Right lobe of liver (tissue), 6 donors: ENCODE measurements around the gene C11orf21. TPM values are rescaled to one million over a fixed set of nuclear protein-coding genes. Genes with fewer than 3 reads are reported as not detected.

ENCODE experiments used
- ATAC-seq, 4 donors: fragments of 200-7000 bp; cut with Tn5 transposase; one replicate each; pipeline ENCODE4 v1.9.1; 2020; ENCODE audit warnings: mild to moderate bottlenecking in 4 of 4, moderate library complexity in 4 of 4
- DNase-seq, 3 donors: peaks; one replicate each; pipeline ENCODE4 v3.0.0-alpha.2; 2020
- H3K27ac ChIP-seq, 3 donors: fragments of 200-600 bp; one replicate each; pipeline ENCODE4 v1.8.0; 2022
- H3K27me3 ChIP-seq, 2 donors: fragments of 200-600 bp; one replicate each; pipeline ENCODE4 v1.8.0; 2022
- H3K36me3 ChIP-seq, 4 donors: fragments of 200-600 bp; sonication (generic) in 1 of 4; one replicate each; pipeline versions ENCODE4 v1.5.1 to v1.8.0; 2017 to 2022; ENCODE audit warnings: control low read depth in 1 of 4
- H3K4me1 ChIP-seq, 4 donors: fragments of 200-600 bp; sonication (generic) in 1 of 4; one replicate each; pipeline versions ENCODE4 v1.5.1 to v1.8.0; 2017 to 2022; ENCODE audit warnings: control low read depth in 1 of 4
- H3K4me3 ChIP-seq, 3 donors: fragments of 200-600 bp; one replicate each; pipeline ENCODE4 v1.8.0; 2022
- H3K9me3 ChIP-seq, 4 donors: fragments of 200-600 bp; sonication (generic) in 1 of 4; one replicate each; pipeline versions ENCODE4 v1.5.1 to v1.8.0; 2017 to 2022; ENCODE audit warnings: control low read depth in 1 of 4
- CTCF ChIP-seq, 4 donors: fragments of 200-600 bp in 3 of 4; fragments of 450-650 bp in 1 of 4; IDR thresholded peaks; one replicate each; pipeline versions ENCODE4 v1.5.1 to v1.8.0; 2016 to 2022; ENCODE audit warnings: antibody characterized with exemption in 4 of 4, mild to moderate bottlenecking in 2 of 4
- POLR2A ChIP-seq: fragments of 450-650 bp; IDR thresholded peaks from one replicate; pipeline ENCODE4 v1.6.1; 2017; ENCODE audit warnings: antibody characterized with exemption, mild to moderate bottlenecking
- WGBS: methylation state at CpG from one replicate; pipeline ENCODE4 v1.1.6; 2018; ENCODE audit warnings: low coverage, low lambda C conversion rate; ENCODE audit not compliant: insufficient coverage; ENCODE audit errors: missing lambda C conversion rate; 5-methylcytosine and 5-hydroxymethylcytosine counted together
- intact Hi-C, 2 donors: fragments of 100-400 bp; cut with DNase I; formaldehyde crosslinking; loops; one replicate each; pipeline versions ENCODE4 v1.11.2 to v1.14.1; 2022
- total RNA-seq, 6 experiments: library from RNA; depleted of rRNA in 2 of 6; stranded (reverse); fragments of >200 nt in 2 of 6; fragmentation: NEBNext Ultra II Directional in 3 of 6; extraction: Animal tissue kit (Norgen Biotek cat#: 25700) in 3 of 6; gene quantifications; one replicate each; pipeline versions ENCODE4 v1.1.0 to v1.2.4, GENCODE V29; 2016 to 2023
- donor health status: DM: no; HTN: yes; CAD: no.
- donor health status: DM: no; HTN: no; CAD: no.
- donor health status: DM: no; HTN: no; CAD: no.
- donor health status: DM: no; HTN: yes; CAD: no.
- donor health status: DM: no; HTN: yes; CAD: no.

The C11orf21 gene
- total RNA-seq, 6 experiments from 2014 or later, result 0.25 to 0.51 (median 0.39) TPM

GRCh38 chr11:2318707-2319106 is 17.0 kb upstream of the C11orf21 start:
- intact Hi-C loops, result no loop called here
- Histone ChIP-seq H3K27ac (no peak overlapping the region), H3K27me3 (no peaks in the 10 kb centered on the region), H3K4me1 (peaks cover 0 to 27% (median 9%) of the 10 kb centered on the region in 4 donors), H3K9me3 (no peaks in the 10 kb centered on the region), H3K36me3 (no peaks in the 10 kb centered on the region), H3K4me3 (no peak overlapping the region)
- ATAC-seq, result no peak
- no peak for DNase-seq
- WGBS, result 94% methylated on average over 4 of the region's 7 CpGs
- TF ChIP-seq POLR2A (no peak), CTCF (IDR thresholded peaks at IDR 0.05) (no peak)

GRCh38 chr11:2318123-2318522 is 16.4 kb upstream of the C11orf21 start:
- no peaks in the 10 kb centered on the region for H3K36me3 ChIP-seq
- TF ChIP-seq POLR2A (no peak), CTCF (IDR thresholded peaks at IDR 0.05) (no peak)
- DNase-seq, result no peak
- no peak overlapping the region for H3K27ac ChIP-seq
- no peak for ATAC-seq
- H3K4me1 ChIP-seq, result peaks cover 0 to 27% (median 9%) of the 10 kb centered on the region in 4 donors
- no peaks in the 10 kb centered on the region for H3K27me3 ChIP-seq
- intact Hi-C loops, result no loop called here
- H3K4me3 ChIP-seq, result no peak overlapping the region
- 92% methylated on average over 4 of the region's 4 CpGs for WGBS
- H3K9me3 ChIP-seq, result no peaks in the 10 kb centered on the region

GRCh38 chr11:2317354-2318050 is 15.8 kb upstream of the C11orf21 start:
- intact Hi-C loops, result no loop called here

GRCh38 chr11:2316963-2317244 is 15.2 kb upstream of the C11orf21 start:
- no peak overlapping the region for H3K4me3 ChIP-seq
- peaks cover 0 to 27% (median 9%) of the 10 kb centered on the region in 4 donors for H3K4me1 ChIP-seq
- no CpG with 5 or more reads among the region's 3 CpGs for WGBS
- H3K36me3 ChIP-seq, result no peaks in the 10 kb centered on the region
- H3K27ac ChIP-seq, result no peak overlapping the region
- ATAC-seq, result no peak
- no peaks in the 10 kb centered on the region for H3K9me3 ChIP-seq
- DNase-seq, result no peak
- intact Hi-C loops, result no loop called here
- TF ChIP-seq CTCF (IDR thresholded peaks at IDR 0.05) (no peak), POLR2A (no peak)
- no peaks in the 10 kb centered on the region for H3K27me3 ChIP-seq

More at GRCh38 chr11:2317354-2318050, 15.8 kb upstream of the C11orf21 start:
- 86% methylated on average over 2 of the region's 17 CpGs for WGBS
- no peak overlapping the region for H3K27ac ChIP-seq
- no peaks in the 10 kb centered on the region for H3K9me3 ChIP-seq
- peaks cover 0 to 27% (median 9%) of the 10 kb centered on the region in 4 donors for H3K4me1 ChIP-seq
- H3K36me3 ChIP-seq, result no peaks in the 10 kb centered on the region
- DNase-seq, result no peak
- TF ChIP-seq POLR2A (no peak), CTCF (IDR thresholded peaks at IDR 0.05) (no peak)
- ATAC-seq, result no peak
- no peak overlapping the region for H3K4me3 ChIP-seq
- no peaks in the 10 kb centered on the region for H3K27me3 ChIP-seq
